Glutamatergic neuron (in vitro differentiated cells): ENCODE data around the gene NT5DC2. TPM values are rescaled to one million over a fixed set of nuclear protein-coding genes. Genes with fewer than 3 reads are reported as not detected.
A peak's percentile ranks its signal among the peaks of the same experiment; 100 is the strongest.

Source experiments
- DNase-seq: peaks from one replicate; pipeline ENCODE4 v3.0.0; 2022
- H3K27ac Mint-ChIP-seq: one replicate; pipeline ENCODE4 v1.8.0; 2020; ENCODE audit warnings: mild to moderate bottlenecking, mixed read lengths, inconsistent platforms; ENCODE audit not compliant: unreplicated experiment
- H3K27me3 Mint-ChIP-seq: one replicate; pipeline ENCODE4 v1.8.0; 2020; ENCODE audit warnings: mild to moderate bottlenecking, moderate library complexity, mixed read lengths, inconsistent platforms; ENCODE audit not compliant: unreplicated experiment
- H3K36me3 Mint-ChIP-seq: one replicate; pipeline ENCODE4 v1.8.0; 2020; ENCODE audit warnings: mild to moderate bottlenecking, mixed read lengths, inconsistent platforms; ENCODE audit not compliant: unreplicated experiment
- H3K4me1 Mint-ChIP-seq: one replicate; pipeline ENCODE4 v1.8.0; 2020; ENCODE audit warnings: mild to moderate bottlenecking, low read depth, mixed read lengths, inconsistent platforms; ENCODE audit not compliant: unreplicated experiment
- H3K4me3 Mint-ChIP-seq: one replicate; pipeline ENCODE4 v1.8.0; 2020; ENCODE audit warnings: mild to moderate bottlenecking, mixed read lengths, inconsistent platforms; ENCODE audit not compliant: unreplicated experiment
- H3K9me3 Mint-ChIP-seq: one replicate; pipeline ENCODE4 v1.8.0; 2020; ENCODE audit warnings: mild to moderate bottlenecking, moderate library complexity, mixed read lengths, inconsistent platforms; ENCODE audit not compliant: unreplicated experiment
- total RNA-seq: library from RNA; stranded (reverse); fragmentation: NEBNext Ultra II Directional; extraction: Animal tissue kit (Norgen Biotek cat#: 25700); gene quantifications from one replicate; pipeline ENCODE4 v1.2.1, GENCODE V29; 2021; ENCODE audit not compliant: unreplicated experiment
- TF ChIP-seq, protein P1 (sequence below): fragments of 200-600 bp; sonication (generic); IDR thresholded peaks from one replicate; pipeline ENCODE4 v1.5.0; 2021; ENCODE audit not compliant: partially characterized antibody, unreplicated experiment

Gene NT5DC2
- total RNA-seq, 1 donor from 2014 or later = 308 TPM

GRCh38 chr3:52524752-52525679 lies 8.6 kb downstream of the NT5DC2 start:
- peak; percentile 11 for DNase-seq
- H3K4me1 Mint-ChIP-seq = peaks cover 4% of the 10 kb centered on the region
- TF ChIP-seq, protein P1, sequence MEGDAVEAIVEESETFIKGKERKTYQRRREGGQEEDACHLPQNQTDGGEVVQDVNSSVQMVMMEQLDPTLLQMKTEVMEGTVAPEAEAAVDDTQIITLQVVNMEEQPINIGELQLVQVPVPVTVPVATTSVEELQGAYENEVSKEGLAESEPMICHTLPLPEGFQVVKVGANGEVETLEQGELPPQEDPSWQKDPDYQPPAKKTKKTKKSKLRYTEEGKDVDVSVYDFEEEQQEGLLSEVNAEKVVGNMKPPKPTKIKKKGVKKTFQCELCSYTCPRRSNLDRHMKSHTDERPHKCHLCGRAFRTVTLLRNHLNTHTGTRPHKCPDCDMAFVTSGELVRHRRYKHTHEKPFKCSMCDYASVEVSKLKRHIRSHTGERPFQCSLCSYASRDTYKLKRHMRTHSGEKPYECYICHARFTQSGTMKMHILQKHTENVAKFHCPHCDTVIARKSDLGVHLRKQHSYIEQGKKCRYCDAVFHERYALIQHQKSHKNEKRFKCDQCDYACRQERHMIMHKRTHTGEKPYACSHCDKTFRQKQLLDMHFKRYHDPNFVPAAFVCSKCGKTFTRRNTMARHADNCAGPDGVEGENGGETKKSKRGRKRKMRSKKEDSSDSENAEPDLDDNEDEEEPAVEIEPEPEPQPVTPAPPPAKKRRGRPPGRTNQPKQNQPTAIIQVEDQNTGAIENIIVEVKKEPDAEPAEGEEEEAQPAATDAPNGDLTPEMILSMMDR = no peak
- H3K27ac Mint-ChIP-seq = no peak overlapping the region
- no peak overlapping the region for H3K4me3 Mint-ChIP-seq
- H3K36me3 Mint-ChIP-seq = no peaks in the 10 kb centered on the region
- peaks cover 3% of the 10 kb centered on the region for H3K27me3 Mint-ChIP-seq
- H3K9me3 Mint-ChIP-seq = peaks cover 5% of the 10 kb centered on the region

DNA sequence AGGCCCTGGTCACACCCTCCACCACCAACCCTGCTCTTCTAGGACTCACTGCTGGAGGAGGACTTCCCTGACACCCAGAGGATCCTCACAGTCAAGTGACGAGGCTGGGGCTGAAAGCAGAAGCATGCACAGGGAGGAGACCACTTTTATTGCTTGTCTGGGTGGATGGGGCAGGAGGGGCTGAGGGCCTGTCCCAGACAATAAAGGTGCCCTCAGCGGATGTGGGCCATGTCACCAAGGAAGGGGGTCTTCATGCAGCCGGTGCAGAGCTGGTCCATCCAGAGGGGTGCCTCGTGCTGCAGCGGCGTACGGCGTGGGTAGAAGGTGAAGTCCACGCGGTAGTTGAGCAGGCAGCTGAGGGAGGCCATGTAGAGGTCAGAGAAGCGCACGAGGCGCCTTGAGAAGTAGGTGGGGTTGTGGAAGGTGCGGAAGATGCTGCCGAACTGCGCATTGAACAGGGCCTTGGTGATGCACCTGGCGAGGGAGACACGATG lies 9.4 kb downstream of the NT5DC2 start:
- Mint-ChIP-seq H3K36me3 (no peaks in the 10 kb centered on the region), H3K4me1 (peaks cover 5% of the 10 kb centered on the region), H3K4me3 (peak overlapping the region; percentile 46), H3K9me3 (peaks cover 7% of the 10 kb centered on the region), H3K27me3 (peaks cover 3% of the 10 kb centered on the region), H3K27ac (no peak overlapping the region)
- TF ChIP-seq, protein P1 = no peak
- no peak for DNase-seq

DNA sequence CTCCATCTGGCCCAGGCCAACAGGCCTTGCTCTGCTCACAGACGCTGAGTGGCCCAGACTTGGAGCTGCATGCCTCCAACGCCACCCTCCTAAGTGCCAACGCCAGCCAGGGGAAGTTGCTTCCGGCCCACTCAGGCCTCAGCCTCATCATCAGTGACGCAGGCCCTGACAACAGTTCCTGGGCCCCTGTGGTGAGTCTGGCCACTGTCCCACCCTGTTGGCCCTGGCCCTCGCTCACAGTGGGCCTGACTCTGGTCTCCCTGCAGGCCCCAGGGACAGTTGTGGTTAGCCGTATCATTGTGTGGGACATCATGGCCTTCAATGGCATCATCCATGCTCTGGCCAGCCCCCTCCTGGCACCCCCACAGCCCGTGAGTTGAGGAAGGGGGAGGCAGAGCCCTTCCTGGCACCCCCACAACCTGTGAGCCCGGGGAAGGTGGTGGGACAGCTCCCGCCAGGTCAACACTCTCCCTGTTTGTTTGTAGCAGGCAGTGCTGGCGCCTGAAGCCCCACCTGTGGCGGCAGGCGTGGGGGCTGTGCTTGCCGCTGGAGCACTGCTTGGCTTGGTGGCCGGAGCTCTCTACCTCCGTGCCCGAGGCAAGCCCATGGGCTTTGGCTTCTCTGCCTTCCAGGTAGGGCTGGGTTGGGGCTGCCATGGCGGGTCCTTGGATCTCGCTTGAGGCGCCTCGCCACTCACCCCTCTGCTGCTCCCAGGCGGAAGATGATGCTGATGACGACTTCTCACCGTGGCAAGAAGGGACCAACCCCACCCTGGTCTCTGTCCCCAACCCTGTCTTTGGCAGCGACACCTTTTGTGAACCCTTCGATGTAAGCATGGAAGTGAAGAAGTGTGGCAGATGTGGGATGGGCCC lies 10.0 kb downstream of the NT5DC2 start:
- no peak overlapping the region for H3K4me3 Mint-ChIP-seq
- peaks cover 5% of the 10 kb centered on the region for H3K4me1 Mint-ChIP-seq
- no peak overlapping the region for H3K27ac Mint-ChIP-seq
- peak; percentile 17 for DNase-seq
- TF ChIP-seq, protein P1 = no peak
- no peaks in the 10 kb centered on the region for H3K36me3 Mint-ChIP-seq
- H3K9me3 Mint-ChIP-seq = peaks cover 5% of the 10 kb centered on the region
- peaks cover 5% of the 10 kb centered on the region for H3K27me3 Mint-ChIP-seq

DNA sequence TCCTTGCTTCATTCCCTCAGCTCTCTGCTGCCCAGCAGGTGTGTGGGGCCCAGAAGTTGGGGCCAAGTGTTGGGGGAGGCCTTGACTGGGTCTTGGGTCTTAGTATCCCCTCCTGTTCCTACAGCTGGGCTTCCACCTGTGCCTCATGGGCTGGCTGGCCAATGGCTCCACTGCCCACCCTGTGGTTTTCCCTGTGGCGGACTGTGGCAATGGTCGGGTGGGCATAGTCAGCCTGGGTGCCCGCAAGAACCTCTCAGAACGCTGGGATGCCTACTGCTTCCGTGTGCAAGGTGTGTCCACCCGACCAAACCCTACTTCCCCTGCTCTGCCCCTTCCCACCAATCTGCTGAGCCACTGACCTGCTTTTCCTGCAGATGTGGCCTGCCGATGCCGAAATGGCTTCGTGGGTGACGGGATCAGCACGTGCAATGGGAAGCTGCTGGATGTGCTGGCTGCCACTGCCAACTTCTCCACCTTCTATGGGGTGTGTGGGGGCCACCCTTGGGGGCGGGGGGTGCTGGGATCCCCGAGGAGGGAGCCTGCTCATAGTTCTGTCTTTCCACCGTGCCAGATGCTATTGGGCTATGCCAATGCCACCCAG lies 10.9 kb downstream of the NT5DC2 start:
- peaks cover 6% of the 10 kb centered on the region for H3K27me3 Mint-ChIP-seq
- TF ChIP-seq, protein P1 = no peak
- peak; percentile 16 for DNase-seq
- H3K36me3 Mint-ChIP-seq = no peaks in the 10 kb centered on the region
- H3K27ac Mint-ChIP-seq = no peak overlapping the region
- no peak overlapping the region for H3K4me3 Mint-ChIP-seq
- peaks cover 6% of the 10 kb centered on the region for H3K4me1 Mint-ChIP-seq
- H3K9me3 Mint-ChIP-seq = peaks cover 5% of the 10 kb centered on the region
